Measurements from ENCODE around the gene CCL28. TPM values are rescaled to one million over a fixed set of nuclear protein-coding genes. Genes with fewer than 3 reads are reported as not detected.
A peak's percentile ranks its signal among the peaks of the same experiment; 100 is the strongest.

The CCL28 gene
- total RNA-seq, 1 donor from 2014 or later, result not detected

GRCh38 chr5:43354774-43355173 is 57.4 kb downstream of the CCL28 start:
- TF ChIP-seq, protein P1, sequence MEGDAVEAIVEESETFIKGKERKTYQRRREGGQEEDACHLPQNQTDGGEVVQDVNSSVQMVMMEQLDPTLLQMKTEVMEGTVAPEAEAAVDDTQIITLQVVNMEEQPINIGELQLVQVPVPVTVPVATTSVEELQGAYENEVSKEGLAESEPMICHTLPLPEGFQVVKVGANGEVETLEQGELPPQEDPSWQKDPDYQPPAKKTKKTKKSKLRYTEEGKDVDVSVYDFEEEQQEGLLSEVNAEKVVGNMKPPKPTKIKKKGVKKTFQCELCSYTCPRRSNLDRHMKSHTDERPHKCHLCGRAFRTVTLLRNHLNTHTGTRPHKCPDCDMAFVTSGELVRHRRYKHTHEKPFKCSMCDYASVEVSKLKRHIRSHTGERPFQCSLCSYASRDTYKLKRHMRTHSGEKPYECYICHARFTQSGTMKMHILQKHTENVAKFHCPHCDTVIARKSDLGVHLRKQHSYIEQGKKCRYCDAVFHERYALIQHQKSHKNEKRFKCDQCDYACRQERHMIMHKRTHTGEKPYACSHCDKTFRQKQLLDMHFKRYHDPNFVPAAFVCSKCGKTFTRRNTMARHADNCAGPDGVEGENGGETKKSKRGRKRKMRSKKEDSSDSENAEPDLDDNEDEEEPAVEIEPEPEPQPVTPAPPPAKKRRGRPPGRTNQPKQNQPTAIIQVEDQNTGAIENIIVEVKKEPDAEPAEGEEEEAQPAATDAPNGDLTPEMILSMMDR (conservative IDR thresholded peaks at IDR 0.05), result no peak
- no peaks in the 10 kb centered on the region for H3K36me3 Mint-ChIP-seq

DNA sequence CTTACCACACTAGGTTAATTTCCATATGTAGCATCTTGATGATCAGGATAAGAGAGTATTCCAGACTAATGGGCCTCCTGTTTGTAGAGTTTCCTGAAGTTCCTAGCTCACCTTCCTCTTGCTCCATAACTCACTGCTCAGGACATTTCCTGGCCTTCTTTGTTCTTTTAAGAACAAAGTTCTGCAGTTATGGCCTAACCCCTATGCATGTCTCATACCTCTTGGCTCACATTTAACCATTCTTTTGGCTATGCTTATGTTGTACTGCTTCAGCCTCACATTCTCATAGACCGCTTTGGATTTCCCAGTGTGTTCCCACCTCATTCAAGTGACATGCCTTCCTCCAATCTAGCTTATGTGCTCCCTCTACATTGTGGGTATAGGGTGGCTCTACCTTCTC is 58.5 kb downstream of the CCL28 start:
- Mint-ChIP-seq H3K27ac (no peak overlapping the region), H3K4me1 (ENCODE audit: unreplicated experiment) (peaks cover 10% of the 10 kb centered on the region), H3K4me3 (no peak overlapping the region), H3K27me3 (no peaks in the 10 kb centered on the region), H3K36me3 (no peaks in the 10 kb centered on the region), H3K9me3 (no peaks in the 10 kb centered on the region)
- DNase-seq (ENCODE audit: extremely low spot score, unreplicated experiment), result no peak
- TF ChIP-seq, protein P1 (conservative IDR thresholded peaks at IDR 0.05), result no peak

More at GRCh38 chr5:43354774-43355173, 57.4 kb downstream of the CCL28 start:
- H3K27ac Mint-ChIP-seq, result no peak overlapping the region
- H3K4me1 Mint-ChIP-seq (ENCODE audit: unreplicated experiment), result peaks cover 10% of the 10 kb centered on the region
- DNase-seq (ENCODE audit: extremely low spot score, unreplicated experiment), result no peak
- no peaks in the 10 kb centered on the region for H3K27me3 Mint-ChIP-seq
- H3K9me3 Mint-ChIP-seq, result peaks cover 4% of the 10 kb centered on the region
- H3K4me3 Mint-ChIP-seq, result no peak overlapping the region

DNA sequence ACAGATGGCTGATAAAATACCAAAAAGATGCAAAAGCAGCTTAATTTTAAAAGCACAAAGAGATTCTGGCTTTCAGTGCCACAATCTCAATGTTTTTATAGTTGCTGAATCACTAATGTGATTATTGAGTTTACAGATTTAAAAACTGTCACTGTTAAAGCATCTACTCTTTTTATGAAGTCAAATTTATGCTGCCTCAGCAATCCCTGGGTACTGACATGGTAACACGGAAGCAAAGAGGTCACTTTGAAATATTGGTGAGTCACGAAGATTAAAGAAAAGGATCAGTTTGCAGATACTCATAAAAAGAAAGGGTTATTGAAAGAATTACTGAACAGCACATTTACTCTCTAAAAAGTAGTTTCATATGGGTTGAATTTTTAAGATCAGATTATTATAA is 59.3 kb downstream of the CCL28 start:
- no peak overlapping the region for H3K27ac Mint-ChIP-seq
- no peak for DNase-seq (ENCODE audit: extremely low spot score, unreplicated experiment)
- H3K4me3 Mint-ChIP-seq, result no peak overlapping the region
- H3K9me3 Mint-ChIP-seq, result no peaks in the 10 kb centered on the region
- TF ChIP-seq, protein P1 (conservative IDR thresholded peaks at IDR 0.05), result no peak
- H3K36me3 Mint-ChIP-seq, result no peaks in the 10 kb centered on the region
- peaks cover 9% of the 10 kb centered on the region for H3K4me1 Mint-ChIP-seq (ENCODE audit: unreplicated experiment)
- no peaks in the 10 kb centered on the region for H3K27me3 Mint-ChIP-seq

DNA sequence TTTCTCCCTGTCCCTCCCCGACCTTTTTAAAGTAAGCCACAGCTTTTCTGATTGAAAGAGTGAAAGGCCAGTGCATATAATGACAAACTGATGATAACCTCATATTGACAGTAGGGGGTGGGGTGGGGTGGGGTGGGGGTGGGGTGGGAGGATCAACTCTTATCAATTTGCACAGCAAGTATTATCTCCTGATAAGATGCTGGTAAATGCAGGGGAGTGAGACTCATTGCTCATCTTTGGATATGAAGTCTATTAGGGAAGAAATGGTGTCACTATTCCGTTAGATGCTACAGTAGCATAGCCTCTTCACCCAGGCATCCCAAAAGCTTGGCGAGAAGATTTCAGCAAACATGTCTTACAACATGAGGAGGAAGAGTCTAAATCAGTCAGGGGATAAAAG is 60.1 kb downstream of the CCL28 start:
- DNase-seq (ENCODE audit: extremely low spot score, unreplicated experiment), result no peak
- Mint-ChIP-seq H3K27ac (no peak overlapping the region), H3K4me3 (no peak overlapping the region), H3K27me3 (no peaks in the 10 kb centered on the region), H3K9me3 (no peaks in the 10 kb centered on the region), H3K4me1 (ENCODE audit: unreplicated experiment) (peaks cover 1% of the 10 kb centered on the region), H3K36me3 (no peaks in the 10 kb centered on the region)
- TF ChIP-seq, protein P1 (conservative IDR thresholded peaks at IDR 0.05), result no peak

DNA sequence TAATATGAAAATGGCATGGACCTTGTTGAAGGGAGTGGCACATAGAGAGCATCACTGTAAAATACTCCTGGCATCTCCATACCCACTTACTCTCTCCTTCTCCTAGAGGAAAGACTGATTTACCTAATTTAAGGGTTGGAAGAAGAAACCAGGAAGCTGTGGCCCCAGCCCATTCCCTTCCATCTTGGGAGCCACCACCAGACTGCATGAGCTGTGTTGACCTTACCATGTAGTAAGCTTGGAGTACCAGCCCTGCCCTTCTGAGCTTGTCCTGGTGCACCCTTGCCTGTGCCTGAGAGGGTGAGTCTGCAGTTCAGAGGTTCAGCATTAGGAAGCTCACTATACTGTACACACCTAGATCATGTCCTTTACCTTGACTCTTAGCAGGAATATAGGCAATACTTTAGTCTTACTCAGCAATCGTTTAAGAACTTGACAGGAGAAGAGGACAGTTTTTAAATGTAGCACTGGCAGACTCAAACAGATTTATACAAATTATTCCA is 63.3 kb downstream of the CCL28 start:
- TF ChIP-seq, protein P1 (conservative IDR thresholded peaks at IDR 0.05), result no peak
- H3K9me3 Mint-ChIP-seq, result no peaks in the 10 kb centered on the region
- H3K27ac Mint-ChIP-seq, result no peak overlapping the region
- H3K4me1 Mint-ChIP-seq (ENCODE audit: unreplicated experiment), result no peaks in the 10 kb centered on the region
- DNase-seq (ENCODE audit: extremely low spot score, unreplicated experiment), result no peak
- no peak overlapping the region for H3K4me3 Mint-ChIP-seq
- H3K27me3 Mint-ChIP-seq, result no peaks in the 10 kb centered on the region
- H3K36me3 Mint-ChIP-seq, result no peaks in the 10 kb centered on the region

DNA sequence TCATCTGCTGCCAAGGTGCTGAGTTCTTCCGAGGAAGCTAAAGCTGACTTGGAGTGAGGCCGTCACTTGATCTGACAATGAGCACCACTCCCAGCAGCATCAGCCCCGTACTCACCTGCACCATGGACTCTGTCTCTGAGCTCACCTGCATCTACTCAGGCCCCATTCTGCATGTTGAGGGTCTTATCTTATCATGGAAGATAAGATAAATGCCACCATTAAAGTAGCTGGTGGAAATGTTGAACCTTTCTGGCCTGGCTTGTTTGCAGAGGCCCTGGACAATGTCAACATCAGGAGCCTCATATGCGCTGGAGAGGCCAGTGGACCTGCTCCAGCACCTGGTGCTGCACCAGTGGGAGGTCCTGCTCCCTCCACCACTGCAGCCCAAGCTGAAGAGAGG is 64.0 kb downstream of the CCL28 start:
- Mint-ChIP-seq H3K27ac (peak overlapping the region; percentile 48), H3K36me3 (no peaks in the 10 kb centered on the region), H3K9me3 (no peaks in the 10 kb centered on the region), H3K4me1 (ENCODE audit: unreplicated experiment) (no peaks in the 10 kb centered on the region), H3K27me3 (peaks cover 4% of the 10 kb centered on the region), H3K4me3 (no peak overlapping the region)
- no peak for DNase-seq (ENCODE audit: extremely low spot score, unreplicated experiment)
- TF ChIP-seq, protein P1 (conservative IDR thresholded peaks at IDR 0.05), result no peak

Data from type B pancreatic cell (in vitro differentiated cells).